ENCODE results near the gene TDRD9.

DNA sequence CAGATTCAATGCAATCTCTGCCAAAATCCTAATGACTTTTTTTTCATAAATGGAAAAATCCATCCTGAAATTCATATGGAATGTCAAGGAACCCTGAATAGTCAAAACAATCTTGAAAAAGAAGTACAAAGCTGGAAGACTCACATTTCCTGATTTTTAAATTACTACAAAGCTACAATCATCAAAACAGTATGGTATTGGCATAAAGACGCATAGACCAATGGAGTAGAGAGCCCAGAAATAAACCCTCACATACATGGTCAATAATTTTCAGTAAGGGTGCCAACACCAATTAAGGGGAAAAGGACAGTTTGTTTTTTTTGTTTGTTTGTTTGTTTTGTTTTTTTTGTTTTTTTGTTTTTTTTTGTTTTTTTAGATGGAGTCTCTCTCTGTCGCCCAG lies 18.7 kb downstream of the TDRD9 start:
- TF ChIP-seq, protein P1, sequence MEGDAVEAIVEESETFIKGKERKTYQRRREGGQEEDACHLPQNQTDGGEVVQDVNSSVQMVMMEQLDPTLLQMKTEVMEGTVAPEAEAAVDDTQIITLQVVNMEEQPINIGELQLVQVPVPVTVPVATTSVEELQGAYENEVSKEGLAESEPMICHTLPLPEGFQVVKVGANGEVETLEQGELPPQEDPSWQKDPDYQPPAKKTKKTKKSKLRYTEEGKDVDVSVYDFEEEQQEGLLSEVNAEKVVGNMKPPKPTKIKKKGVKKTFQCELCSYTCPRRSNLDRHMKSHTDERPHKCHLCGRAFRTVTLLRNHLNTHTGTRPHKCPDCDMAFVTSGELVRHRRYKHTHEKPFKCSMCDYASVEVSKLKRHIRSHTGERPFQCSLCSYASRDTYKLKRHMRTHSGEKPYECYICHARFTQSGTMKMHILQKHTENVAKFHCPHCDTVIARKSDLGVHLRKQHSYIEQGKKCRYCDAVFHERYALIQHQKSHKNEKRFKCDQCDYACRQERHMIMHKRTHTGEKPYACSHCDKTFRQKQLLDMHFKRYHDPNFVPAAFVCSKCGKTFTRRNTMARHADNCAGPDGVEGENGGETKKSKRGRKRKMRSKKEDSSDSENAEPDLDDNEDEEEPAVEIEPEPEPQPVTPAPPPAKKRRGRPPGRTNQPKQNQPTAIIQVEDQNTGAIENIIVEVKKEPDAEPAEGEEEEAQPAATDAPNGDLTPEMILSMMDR (IDR thresholded peaks at IDR 0.05), result no peak
- no peak for TF ChIP-seq POLR2A (IDR thresholded peaks at IDR 0.05)

Measured in breast epithelium (tissue), 3 donors.